ENCODE results near the gene LYRM9.

Gene LYRM9

GRCh38 chr17:27895940-27896535 is 2.9 kb upstream of the LYRM9 start:
- no peak for TF ChIP-seq GATA3 (IDR thresholded peaks at IDR 0.05; ENCODE audit: low read depth, low read length)
- no peak for TF ChIP-seq GATA2 (IDR thresholded peaks at IDR 0.05; ENCODE audit: low read depth, low read length)

- TF ChIP-seq GATA2 (IDR thresholded peaks at IDR 0.05; ENCODE audit: low read depth, low read length): no peak
- no peak for TF ChIP-seq GATA3 (IDR thresholded peaks at IDR 0.05; ENCODE audit: low read depth, low read length)
Observed at GRCh38 chr17:27895123-27895895, 2.1 kb upstream of the LYRM9 start.

GRCh38 chr17:27893841-27894503 is 807 bp upstream of the LYRM9 start:
- no peak for TF ChIP-seq GATA2 (IDR thresholded peaks at IDR 0.05; ENCODE audit: low read depth, low read length)
- no peak for TF ChIP-seq GATA3 (IDR thresholded peaks at IDR 0.05; ENCODE audit: low read depth, low read length)

- no peak for TF ChIP-seq GATA2 (IDR thresholded peaks at IDR 0.05; ENCODE audit: low read depth, low read length)
- TF ChIP-seq GATA3 (IDR thresholded peaks at IDR 0.05; ENCODE audit: low read depth, low read length): no peak
Observed at GRCh38 chr17:27892542-27892865, 661 bp downstream of the LYRM9 start.

- TF ChIP-seq GATA3 (IDR thresholded peaks at IDR 0.05; ENCODE audit: low read depth, low read length): no peak
Observed at GRCh38 chr17:27891841-27892240, 1.3 kb downstream of the LYRM9 start.

- no peak for TF ChIP-seq GATA3 (IDR thresholded peaks at IDR 0.05; ENCODE audit: low read depth, low read length)
- TF ChIP-seq GATA2 (IDR thresholded peaks at IDR 0.05; ENCODE audit: low read depth, low read length): no peak
Observed at GRCh38 chr17:27889711-27890251, 3.4 kb downstream of the LYRM9 start.

- TF ChIP-seq GATA2 (IDR thresholded peaks at IDR 0.05; ENCODE audit: low read depth, low read length) (no peak), GATA3 (IDR thresholded peaks at IDR 0.05; ENCODE audit: low read depth, low read length) (no peak)
Observed at GRCh38 chr17:27888945-27889344, 4.2 kb downstream of the LYRM9 start.

- TF ChIP-seq GATA3 (IDR thresholded peaks at IDR 0.05; ENCODE audit: low read depth, low read length) (no peak), GATA2 (IDR thresholded peaks at IDR 0.05; ENCODE audit: low read depth, low read length) (no peak)
Observed at GRCh38 chr17:27888067-27888466, 5.1 kb downstream of the LYRM9 start.

- TF ChIP-seq GATA2 (IDR thresholded peaks at IDR 0.05; ENCODE audit: low read depth, low read length) (no peak), GATA3 (IDR thresholded peaks at IDR 0.05; ENCODE audit: low read depth, low read length) (no peak)
Observed at GRCh38 chr17:27882162-27882840, 10.9 kb downstream of the LYRM9 start.

GRCh38 chr17:27879987-27880608 is 13.1 kb downstream of the LYRM9 start:
- TF ChIP-seq GATA3 (IDR thresholded peaks at IDR 0.05; ENCODE audit: low read depth, low read length) (no peak), GATA2 (IDR thresholded peaks at IDR 0.05; ENCODE audit: low read depth, low read length) (no peak)

- TF ChIP-seq GATA3 (IDR thresholded peaks at IDR 0.05; ENCODE audit: low read depth, low read length): no peak
- no peak for TF ChIP-seq GATA2 (IDR thresholded peaks at IDR 0.05; ENCODE audit: low read depth, low read length)
Observed at GRCh38 chr17:27878776-27879562, 14.2 kb downstream of the LYRM9 start.

- TF ChIP-seq GATA2 (IDR thresholded peaks at IDR 0.05; ENCODE audit: low read depth, low read length) (no peak), GATA3 (IDR thresholded peaks at IDR 0.05; ENCODE audit: low read depth, low read length) (no peak)
Observed at GRCh38 chr17:27873746-27874145, 19.4 kb downstream of the LYRM9 start.

- TF ChIP-seq GATA3 (IDR thresholded peaks at IDR 0.05; ENCODE audit: low read depth, low read length): no peak
- no peak for TF ChIP-seq GATA2 (IDR thresholded peaks at IDR 0.05; ENCODE audit: low read depth, low read length)
Observed at GRCh38 chr17:27873211-27873610, 20.0 kb downstream of the LYRM9 start.
